Measurements from ENCODE around the gene PRXL2C. TPM values are rescaled to one million over a fixed set of nuclear protein-coding genes. Genes with fewer than 3 reads are reported as not detected.
"Not testable (repeated sequence)": the region's sequence is repeated elsewhere in the genome, so short reads cannot be mapped to it uniquely, and the experiment has no call there.

Gene PRXL2C
- total and polyA plus RNA-seq, 2 donors (not counting 1 experiment from before 2014, with no cell fraction given): 10.9 to 16.1 TPM

- Histone ChIP-seq H3K36me3 (replicated peaks in 1 of 2; ENCODE audit: control extremely low read depth in 1 of 2, control insufficient read depth in 1 of 2, extremely low read depth in 1 of 2, insufficient read depth in 2 of 2, low read length in 1 of 2) (no peaks in the 10 kb centered on the region), H3K27ac (ENCODE audit: low read length in 2 of 2) (no peak overlapping the region), H3K4me3 (ENCODE audit: control extremely low read depth in 1 of 5, extremely low read depth in 1 of 5, insufficient read depth in 1 of 5, low read depth in 2 of 5, low read length in 4 of 5) (no peak overlapping the region), H3K79me2 (ENCODE audit: control insufficient read depth, insufficient read depth, low read length) (no peaks in the 10 kb centered on the region), H3K27me3 (replicated peaks in 1 of 4; ENCODE audit: control extremely low read depth in 1 of 4, control insufficient read depth in 3 of 4, insufficient read depth in 4 of 4, low read length in 3 of 4) (peaks cover 0 to under 1% (median 0%) of the 10 kb centered on the region in 4 experiments), H3K9ac (ENCODE audit: low read length) (no peak overlapping the region), H3K4me2 (replicated peaks; ENCODE audit: low read depth, low read length, poor library complexity, severe bottlenecking) (no peak overlapping the region), H4K20me1 (ENCODE audit: control insufficient read depth, insufficient read depth, low read length, poor library complexity, severe bottlenecking) (no peaks in the 10 kb centered on the region), H3K4me1 (ENCODE audit: control insufficient read depth in 2 of 2, insufficient read depth in 2 of 2, low read length in 2 of 2) (no peaks in the 10 kb centered on the region), H2AFZ (ENCODE audit: insufficient read depth, low read depth, low read length, poor library complexity, severe bottlenecking) (no peak overlapping the region), H3K9me3 (ENCODE audit: control extremely low read depth in 1 of 3, control insufficient read depth in 2 of 3, insufficient read depth in 1 of 3, low read length in 2 of 3) (peaks cover 0 to 3% (median 0%) of the 10 kb centered on the region in 3 donors)
- CTCF ChIA-PET: interaction anchor here (0.7 kb wide), 1 partner anchor 10 kb away, joined by 3 read pairs; no protein-coding TSS in a partner anchor
- no peaks in the 10 kb centered on the region for H3K4me1 Mint-ChIP-seq
- DNase-seq (no peak), ATAC-seq (ENCODE audit: low read depth) (no peak)
- H3K9me3 Mint-ChIP-seq (ENCODE audit: insufficient read depth): no peaks in the 10 kb centered on the region
- WGBS (ENCODE audit: insufficient coverage): no CpG with 5 or more reads among the region's 4 CpGs
- intact Hi-C loops (cut with micrococcal nuclease): no loop called here
- H3K27ac Mint-ChIP-seq: no peak overlapping the region
- POLR2A ChIA-PET: no interaction called here
- H3K27me3 Mint-ChIP-seq: peaks cover 2% of the 10 kb centered on the region
- TF ChIP-seq EZH2 (IDR thresholded peaks at IDR 0.05; ENCODE audit: borderline replicate concordance, insufficient read depth, low read depth, low read length, poor library complexity, severe bottlenecking): no peak
- no peak for TF ChIP-seq CTCF (IDR thresholded peaks at IDR 0.05)
- no peak overlapping the region for H3K4me3 Mint-ChIP-seq
Observed at GRCh38 chr9:96680812-96681499, 25.8 kb upstream of the PRXL2C start.

GRCh38 chr9:96674906-96675538 is 19.9 kb upstream of the PRXL2C start:
- H3K4me1 Mint-ChIP-seq: no peaks in the 10 kb centered on the region
- Histone ChIP-seq H3K27me3 (replicated peaks in 1 of 4; ENCODE audit: control extremely low read depth in 1 of 4, control insufficient read depth in 3 of 4, insufficient read depth in 4 of 4, low read length in 3 of 4) (peaks cover 0 to 6% (median 2%) of the 10 kb centered on the region in 4 experiments), H3K79me2 (ENCODE audit: control insufficient read depth, insufficient read depth, low read length) (no peaks in the 10 kb centered on the region), H3K9ac (ENCODE audit: low read length) (no peak overlapping the region), H2AFZ (ENCODE audit: insufficient read depth, low read depth, low read length, poor library complexity, severe bottlenecking) (no peak overlapping the region), H3K27ac (ENCODE audit: low read length in 2 of 2) (no peak overlapping the region), H3K9me3 (ENCODE audit: control extremely low read depth in 1 of 3, control insufficient read depth in 2 of 3, insufficient read depth in 1 of 3, low read length in 2 of 3) (peaks cover 0 to 12% (median 0%) of the 10 kb centered on the region in 3 donors), H4K20me1 (ENCODE audit: control insufficient read depth, insufficient read depth, low read length, poor library complexity, severe bottlenecking) (no peaks in the 10 kb centered on the region), H3K4me3 (ENCODE audit: control extremely low read depth in 1 of 5, extremely low read depth in 1 of 5, insufficient read depth in 1 of 5, low read depth in 2 of 5, low read length in 4 of 5) (no peak overlapping the region), H3K4me1 (ENCODE audit: control insufficient read depth in 2 of 2, insufficient read depth in 2 of 2, low read length in 2 of 2) (no peaks in the 10 kb centered on the region), H3K36me3 (replicated peaks in 1 of 2; ENCODE audit: control extremely low read depth in 1 of 2, control insufficient read depth in 1 of 2, extremely low read depth in 1 of 2, insufficient read depth in 2 of 2, low read length in 1 of 2) (no peaks in the 10 kb centered on the region), H3K4me2 (replicated peaks; ENCODE audit: low read depth, low read length, poor library complexity, severe bottlenecking) (no peak overlapping the region)
- DNase-seq (no peak), ATAC-seq (ENCODE audit: low read depth) (no peak)
- H3K27me3 Mint-ChIP-seq: peaks cover 22% of the 10 kb centered on the region
- H3K27ac Mint-ChIP-seq: no peak overlapping the region
- H3K9me3 Mint-ChIP-seq (ENCODE audit: insufficient read depth): no peaks in the 10 kb centered on the region
- intact Hi-C loops (cut with micrococcal nuclease): no loop called here
- no peak for TF ChIP-seq EZH2 (IDR thresholded peaks at IDR 0.05; ENCODE audit: borderline replicate concordance, insufficient read depth, low read depth, low read length, poor library complexity, severe bottlenecking)
- no peak for TF ChIP-seq CTCF (IDR thresholded peaks at IDR 0.05)
- CTCF ChIA-PET: no interaction called here
- H3K4me3 Mint-ChIP-seq: no peak overlapping the region
- POLR2A ChIA-PET: no interaction called here

- ATAC-seq (ENCODE audit: low read depth); CTCF ChIA-PET; POLR2A ChIA-PET; H4K20me1 ChIP-seq (ENCODE audit: control insufficient read depth, insufficient read depth, low read length, poor library complexity, severe bottlenecking); H3K4me1 ChIP-seq (ENCODE audit: control insufficient read depth in 2 of 2, insufficient read depth in 2 of 2, low read length in 2 of 2); H3K4me2 ChIP-seq (replicated peaks; ENCODE audit: low read depth, low read length, poor library complexity, severe bottlenecking); H3K79me2 ChIP-seq (ENCODE audit: control insufficient read depth, insufficient read depth, low read length); H3K27ac ChIP-seq (ENCODE audit: low read length in 2 of 2); H3K27ac Mint-ChIP-seq; H3K9me3 Mint-ChIP-seq (ENCODE audit: insufficient read depth); H3K9ac ChIP-seq (ENCODE audit: low read length); H3K4me1 Mint-ChIP-seq; H3K4me3 ChIP-seq (ENCODE audit: control extremely low read depth in 1 of 5, extremely low read depth in 1 of 5, insufficient read depth in 1 of 5, low read depth in 2 of 5, low read length in 4 of 5); intact Hi-C loops (cut with micrococcal nuclease); DNase-seq; H3K4me3 Mint-ChIP-seq; H3K36me3 ChIP-seq (replicated peaks in 1 of 2; ENCODE audit: control extremely low read depth in 1 of 2, control insufficient read depth in 1 of 2, extremely low read depth in 1 of 2, insufficient read depth in 2 of 2, low read length in 1 of 2); H3K27me3 ChIP-seq (replicated peaks in 1 of 4; ENCODE audit: control extremely low read depth in 1 of 4, control insufficient read depth in 3 of 4, insufficient read depth in 4 of 4, low read length in 3 of 4); H2AFZ ChIP-seq (ENCODE audit: insufficient read depth, low read depth, low read length, poor library complexity, severe bottlenecking): not testable (repeated sequence)
- H3K27me3 Mint-ChIP-seq: peaks cover 22% of the 10 kb centered on the region
- 94% methylated on average over 2 of the region's 4 CpGs for WGBS (ENCODE audit: insufficient coverage)
- H3K9me3 ChIP-seq (ENCODE audit: control extremely low read depth in 1 of 3, control insufficient read depth in 2 of 3, insufficient read depth in 1 of 3, low read length in 2 of 3): peaks cover 0 to 12% (median 0%) of the 10 kb centered on the region in 3 donors
Observed at GRCh38 chr9:96673786-96674185, 18.7 kb upstream of the PRXL2C start.

All from B cell (primary cell).